Stimulated activated CD8-positive, alpha-beta memory T cell treated with anti-CD3 and anti-CD28 coated beads, Interleukin-2, amount 100 ng/mL, for 48 hours (primary cell): ENCODE results near the gene TBC1D16.

ENCODE experiments used
- DNase-seq, 2 donors: peaks; one replicate each; pipeline ENCODE4 v3.0.0-alpha.2; 2020; ENCODE audit warnings: low read depth in 2 of 2

TBC1D16 gene

DNA sequence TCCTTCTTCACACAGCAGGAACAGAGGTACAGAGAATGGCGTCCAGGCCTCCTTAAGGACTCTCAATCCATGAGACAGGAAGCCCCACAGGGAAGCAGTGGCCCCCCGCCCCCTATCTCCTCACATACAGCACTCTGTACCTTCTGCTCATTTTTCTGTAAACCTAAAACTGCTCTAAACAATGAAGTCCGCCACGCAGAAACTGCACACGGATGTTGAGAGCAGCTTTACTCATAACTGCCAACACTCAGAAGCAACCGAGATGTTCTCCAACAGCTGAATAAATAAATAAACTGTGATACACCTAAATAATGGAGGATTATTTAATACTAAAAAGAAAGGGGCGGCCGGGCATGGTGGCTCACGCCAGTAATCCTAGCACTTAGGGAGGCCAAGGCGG, 9.9 kb downstream of the TBC1D16 start:
- DNase-seq: no peak

DNA sequence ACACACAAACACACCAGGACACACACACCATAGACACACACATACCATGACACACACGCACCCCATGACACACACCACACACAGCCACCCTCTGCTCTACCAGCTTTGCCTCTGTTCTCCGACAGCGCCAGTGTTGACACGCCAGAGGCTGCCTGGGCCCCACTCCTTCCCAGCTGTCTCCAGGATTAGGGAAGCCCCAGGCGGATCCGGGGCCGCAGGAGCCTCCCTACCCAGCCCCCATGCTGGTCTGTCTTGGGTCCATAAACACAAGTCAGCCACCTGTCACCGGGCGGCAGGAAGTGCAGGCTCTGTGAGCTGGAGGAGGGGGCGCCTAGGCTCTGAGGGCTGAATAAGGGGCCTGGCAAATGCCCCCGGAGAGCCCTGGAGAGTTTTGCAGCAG, 10.5 kb downstream of the TBC1D16 start:
- DNase-seq: no peak

DNA sequence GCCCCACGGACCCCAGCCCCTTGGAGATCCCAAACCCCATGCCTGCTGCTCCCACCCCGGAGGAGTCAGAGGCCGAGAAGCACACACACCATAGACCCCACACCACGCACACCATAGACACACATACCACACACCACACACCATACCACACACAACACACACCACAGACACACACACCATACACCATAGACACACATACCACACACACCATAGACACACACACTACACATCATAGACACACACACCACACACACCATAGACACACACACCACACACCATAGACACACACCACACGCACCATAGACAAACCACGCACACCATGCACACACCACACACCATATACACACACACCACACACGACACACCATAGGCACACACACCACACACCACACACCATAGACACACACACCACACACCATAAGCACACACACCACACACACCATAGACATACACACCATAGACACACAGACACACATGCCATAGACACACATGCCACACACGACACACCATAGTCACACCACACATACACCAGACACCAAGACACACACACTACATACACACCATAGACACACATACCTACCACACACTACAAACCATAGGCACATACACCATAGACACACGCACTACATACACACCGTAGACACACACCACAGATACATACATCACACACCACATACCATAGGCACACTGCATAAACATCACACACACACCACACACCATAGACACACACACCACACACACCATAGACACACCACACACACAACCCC, 11.3 kb downstream of the TBC1D16 start:
- no peak for DNase-seq

DNA sequence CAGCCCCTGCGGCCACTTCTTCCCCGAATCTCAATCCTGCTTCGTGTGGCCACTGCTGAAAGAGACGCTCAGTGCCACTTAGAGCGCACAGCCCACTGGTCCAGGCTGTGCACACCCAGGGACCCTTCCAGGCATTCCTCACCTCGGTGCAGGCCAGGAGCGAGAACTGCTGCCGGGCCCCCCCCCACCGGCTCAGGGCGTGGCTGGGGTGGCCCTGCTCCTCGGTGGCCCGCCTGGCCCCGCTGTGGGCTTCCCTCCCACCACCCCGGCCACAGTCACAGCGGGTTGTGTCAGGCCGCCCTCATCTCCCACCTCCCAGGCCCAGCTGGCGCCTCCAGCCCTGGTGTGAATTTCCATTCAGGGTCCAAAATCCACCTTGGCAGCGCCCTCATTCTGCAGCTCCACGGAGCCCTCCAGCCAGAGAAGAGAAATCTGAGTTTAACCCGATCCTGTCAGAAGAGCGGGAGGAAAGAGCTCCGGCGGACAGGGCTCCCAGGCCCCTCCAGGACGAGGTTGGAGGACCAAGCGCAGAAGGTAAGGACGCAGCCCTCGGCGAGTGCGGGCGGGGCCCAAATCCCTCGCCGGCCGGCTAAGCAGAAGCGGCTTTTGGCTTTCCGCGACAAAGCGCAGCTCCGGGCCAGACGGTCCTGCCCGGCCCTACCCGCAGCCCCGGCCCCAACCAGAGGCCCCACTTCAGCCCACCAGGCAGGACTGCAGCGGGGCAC, 12.0 kb downstream of the TBC1D16 start:
- DNase-seq: no peak

DNA sequence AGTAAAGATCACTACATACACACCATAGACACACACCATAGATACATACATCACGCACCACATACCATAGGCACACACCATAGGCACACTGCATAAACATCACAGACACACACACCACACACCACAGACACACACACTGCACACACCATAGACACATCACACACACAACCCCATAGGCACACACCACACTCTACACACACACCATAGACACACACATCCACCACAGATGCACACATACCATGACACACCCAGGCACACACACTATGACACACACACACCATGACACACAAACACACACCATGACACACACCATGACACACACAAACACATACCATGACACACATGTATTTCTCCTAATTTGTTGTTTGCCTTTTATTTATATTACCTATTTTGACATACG, 14.1 kb downstream of the TBC1D16 start:
- DNase-seq: no peak

DNA sequence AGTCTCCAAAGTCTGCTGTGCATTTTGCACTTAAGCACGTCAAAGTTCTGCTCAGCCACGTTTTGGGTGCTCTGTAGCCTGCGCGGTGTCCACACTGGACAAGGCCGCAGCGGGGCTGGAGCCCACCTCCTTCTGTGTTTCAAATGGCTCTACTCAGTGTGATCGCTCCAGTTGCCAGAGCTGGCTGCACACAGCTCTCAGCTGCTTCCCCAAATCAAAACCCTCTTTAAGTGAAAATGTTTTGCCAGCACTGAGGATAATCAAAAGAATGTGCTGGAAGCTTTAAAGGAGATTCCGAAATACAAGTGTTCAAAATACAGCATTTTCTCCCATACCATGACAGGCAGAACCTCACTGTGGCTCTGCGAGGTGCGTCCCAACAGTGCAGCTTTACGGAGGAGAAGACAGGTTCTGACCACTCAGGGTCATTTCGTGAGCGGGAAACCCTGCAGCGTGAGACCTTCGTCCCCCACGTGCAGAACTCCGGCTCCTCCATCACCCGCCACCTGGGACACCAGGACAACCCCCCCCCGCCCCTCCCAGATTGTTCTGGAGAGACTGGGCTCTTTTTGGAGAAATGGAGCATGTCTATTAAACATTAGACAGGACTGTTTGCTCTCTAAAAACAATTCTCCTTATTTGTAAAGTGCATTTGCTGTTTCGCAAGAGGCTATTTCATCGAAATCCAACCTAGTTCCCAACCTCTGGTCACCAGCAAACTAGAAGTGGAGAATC, 16.6 kb downstream of the TBC1D16 start:
- DNase-seq: no peak

DNA sequence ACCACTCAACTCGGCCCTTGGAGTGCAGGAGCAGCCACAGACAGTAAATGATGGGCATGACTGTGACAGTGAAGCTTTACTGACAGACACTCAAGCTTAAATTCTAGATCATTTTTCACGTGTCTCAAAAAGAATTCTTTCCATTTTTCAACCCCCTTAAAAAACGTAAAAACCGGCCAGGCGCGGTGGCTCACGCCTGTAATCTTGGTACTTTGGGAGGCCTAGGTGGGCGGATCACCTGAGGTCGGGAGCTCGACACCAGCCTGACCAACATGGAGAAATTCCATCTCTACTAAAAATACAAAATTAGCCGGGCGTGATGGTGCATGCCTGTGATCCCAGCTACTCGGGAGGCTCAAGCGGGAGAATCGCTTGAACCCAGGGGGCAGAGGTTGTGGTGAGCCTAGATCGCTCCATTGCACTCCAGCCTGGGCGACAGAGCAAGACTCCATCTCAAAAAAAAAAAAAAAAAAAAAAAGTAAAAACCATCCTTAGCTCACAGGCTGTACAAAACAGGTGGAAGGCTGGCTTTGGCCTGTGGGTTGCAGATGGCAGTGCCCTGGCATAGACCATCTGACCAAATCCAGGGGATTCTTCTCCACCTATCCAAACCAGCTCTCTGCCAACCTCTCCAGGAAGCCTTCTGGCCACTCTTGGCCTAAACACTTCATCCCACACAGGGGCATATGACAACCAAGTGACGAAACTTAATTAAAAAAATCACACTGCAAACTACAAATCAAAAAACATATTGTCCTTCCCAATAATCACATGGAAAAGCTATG, 18.3 kb downstream of the TBC1D16 start:
- no peak for DNase-seq

DNA sequence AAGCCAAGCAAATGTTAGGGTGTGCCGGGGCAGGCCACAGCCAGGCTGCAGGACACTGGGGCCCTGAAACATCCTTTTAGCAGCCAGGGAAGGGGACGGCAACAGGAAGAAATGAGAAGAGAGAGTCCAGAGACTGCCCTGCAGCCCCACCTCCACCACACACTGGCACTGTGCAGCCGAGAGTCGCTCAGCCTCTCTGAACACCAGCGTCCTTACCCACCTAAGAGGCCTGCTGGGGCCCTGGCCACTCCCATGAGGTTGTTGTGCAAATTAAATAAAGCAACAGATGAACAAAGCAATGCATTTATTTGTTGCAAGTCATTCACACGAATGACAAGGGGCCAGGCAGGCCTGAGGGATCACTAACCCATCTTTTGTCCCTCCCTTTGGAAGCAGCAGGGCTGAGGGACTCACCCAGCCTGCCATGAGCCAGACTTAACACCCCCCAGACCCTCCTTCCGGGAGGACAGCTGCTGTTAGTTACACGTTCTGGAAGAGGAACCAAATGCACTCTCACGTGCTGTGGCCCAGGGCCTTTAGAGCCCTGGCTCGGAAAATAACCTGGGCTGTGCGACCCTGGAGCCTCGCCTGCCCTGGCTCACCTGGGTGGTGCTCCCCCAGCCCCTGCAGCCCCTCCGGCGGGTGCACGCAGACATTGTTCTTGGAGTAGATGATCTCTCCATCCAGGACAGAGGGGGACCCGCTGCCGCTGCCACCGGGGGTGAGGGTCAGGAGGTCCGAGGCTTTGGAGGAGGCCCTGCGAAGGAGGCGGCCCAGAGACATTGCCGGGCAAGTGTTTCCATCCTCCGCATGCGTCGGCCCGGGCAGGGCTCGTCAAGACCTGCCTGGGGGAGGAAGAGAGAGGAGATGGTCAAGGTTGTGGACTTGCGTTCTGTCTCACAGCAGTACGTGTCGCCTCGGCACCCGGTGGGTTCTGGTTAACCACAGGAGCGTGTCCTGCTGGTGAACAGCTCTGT, 22.6 kb downstream of the TBC1D16 start:
- DNase-seq: no peak

DNA sequence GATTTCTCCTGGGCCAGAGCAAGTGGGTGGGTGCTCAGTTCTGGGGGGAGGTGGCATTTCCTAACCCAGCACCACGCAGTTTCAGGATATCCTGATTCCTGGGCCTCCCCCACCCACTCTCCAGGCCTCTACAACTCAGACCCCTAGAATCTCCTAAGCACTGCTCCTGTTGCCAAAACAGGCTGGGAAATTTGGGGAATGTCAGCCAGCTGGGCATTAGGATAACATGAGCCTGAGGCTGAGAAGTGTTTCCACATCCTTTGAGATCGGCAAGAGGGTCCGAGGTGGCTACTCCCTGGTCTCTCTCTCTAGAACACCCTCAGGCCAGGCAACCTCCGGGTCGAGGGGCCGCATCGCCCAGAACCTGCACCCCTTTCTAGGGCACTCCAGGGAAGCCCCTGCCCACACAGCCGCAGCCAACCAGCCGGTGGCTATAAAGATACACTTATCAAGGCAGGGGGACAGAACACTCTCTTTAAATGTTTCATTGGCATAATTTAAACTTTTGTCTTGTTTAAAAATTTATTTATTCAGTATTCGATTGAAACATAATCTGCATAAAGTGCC, 23.6 kb downstream of the TBC1D16 start:
- no peak for DNase-seq

DNA sequence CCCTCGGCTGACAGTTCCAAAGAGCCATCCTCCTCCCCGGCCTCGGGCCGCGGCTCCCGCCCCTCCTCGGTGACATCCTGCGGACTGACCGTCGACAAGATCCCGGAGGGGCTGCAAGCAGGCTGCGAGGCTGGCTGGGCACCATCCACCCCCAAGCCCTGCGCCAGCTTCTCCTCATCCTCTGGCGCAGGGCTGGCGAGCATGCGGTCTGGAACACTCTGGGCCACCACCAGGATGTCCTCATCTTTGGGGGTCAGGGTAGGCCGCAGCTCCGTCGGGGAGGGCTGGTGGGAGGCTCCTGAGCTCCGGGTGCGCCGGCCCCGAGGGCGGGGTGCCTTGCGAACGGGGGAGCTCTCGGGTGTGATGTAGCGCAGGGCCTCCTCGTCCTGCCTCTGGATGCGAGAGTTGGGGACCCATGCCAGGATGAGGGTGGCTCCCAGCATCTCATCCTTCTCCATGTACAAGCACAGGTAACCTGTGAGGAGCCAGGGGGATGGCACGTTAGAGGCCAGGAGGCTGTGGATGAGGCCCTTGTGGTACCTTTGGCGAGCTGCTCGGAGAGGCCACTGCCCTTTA, 25.3 kb downstream of the TBC1D16 start:
- no peak for DNase-seq

DNA sequence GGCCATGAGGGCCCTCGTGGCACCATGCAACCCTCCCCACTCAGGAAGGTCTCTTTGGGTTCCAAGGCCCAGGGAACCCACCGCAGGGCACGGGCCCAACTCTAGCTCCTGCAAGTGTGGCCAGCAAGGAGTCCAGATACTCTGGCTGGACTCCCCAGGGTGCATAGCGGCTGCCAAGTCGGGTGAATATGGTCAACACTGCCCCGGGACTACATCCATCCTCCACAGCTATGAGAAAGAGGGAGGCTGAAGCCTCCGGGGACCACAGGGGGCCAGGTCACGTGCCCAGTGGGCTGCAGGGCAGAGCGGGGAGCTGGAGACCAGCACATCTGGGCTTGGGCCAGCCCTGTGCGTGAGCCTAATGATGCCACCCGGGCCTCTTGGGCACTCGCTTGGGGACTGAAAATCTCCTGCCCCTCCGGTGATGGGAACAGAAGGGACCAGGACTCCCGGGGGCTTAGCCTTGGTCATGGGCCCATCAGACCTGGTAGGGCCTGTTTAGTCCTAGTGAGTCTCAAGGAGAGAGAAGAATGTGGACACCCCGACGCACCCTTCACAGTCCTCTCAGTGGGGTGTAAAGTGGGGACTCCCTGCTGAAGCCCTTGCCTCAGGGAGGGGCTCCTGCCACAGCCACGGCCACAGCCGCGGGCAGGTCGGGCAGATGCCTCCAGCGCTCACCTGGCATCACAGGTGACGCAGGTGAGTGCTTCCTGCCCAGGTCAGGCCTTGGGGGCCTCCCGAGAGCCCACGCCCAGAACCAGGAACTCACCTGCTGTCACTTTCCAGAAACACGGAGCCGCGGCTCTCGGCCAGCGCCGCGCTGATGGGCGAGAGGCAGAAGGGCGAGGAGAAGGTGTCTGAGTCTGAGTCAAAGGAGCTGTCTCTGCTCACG, 26.0 kb downstream of the TBC1D16 start:
- DNase-seq: no peak

DNA sequence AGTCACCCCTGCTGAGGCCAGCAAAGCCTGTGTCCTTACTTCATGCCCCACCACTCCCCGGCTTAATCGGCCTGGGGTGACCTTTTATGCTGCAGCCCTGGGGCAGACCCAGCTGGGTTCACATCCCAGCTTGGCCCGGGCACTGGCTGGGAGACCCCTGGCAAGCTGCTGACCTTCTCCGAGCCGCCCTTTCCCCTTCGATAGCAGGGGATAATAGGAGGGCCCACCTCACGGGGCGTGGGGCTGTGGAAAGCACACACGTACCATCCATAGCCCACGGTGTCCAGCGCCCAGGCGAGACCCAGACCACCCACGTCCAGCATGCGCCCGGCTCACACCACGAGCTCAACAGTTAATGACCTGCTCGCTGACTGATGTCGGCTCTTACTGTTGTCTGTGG, 26.8 kb downstream of the TBC1D16 start:
- no peak for DNase-seq

DNA sequence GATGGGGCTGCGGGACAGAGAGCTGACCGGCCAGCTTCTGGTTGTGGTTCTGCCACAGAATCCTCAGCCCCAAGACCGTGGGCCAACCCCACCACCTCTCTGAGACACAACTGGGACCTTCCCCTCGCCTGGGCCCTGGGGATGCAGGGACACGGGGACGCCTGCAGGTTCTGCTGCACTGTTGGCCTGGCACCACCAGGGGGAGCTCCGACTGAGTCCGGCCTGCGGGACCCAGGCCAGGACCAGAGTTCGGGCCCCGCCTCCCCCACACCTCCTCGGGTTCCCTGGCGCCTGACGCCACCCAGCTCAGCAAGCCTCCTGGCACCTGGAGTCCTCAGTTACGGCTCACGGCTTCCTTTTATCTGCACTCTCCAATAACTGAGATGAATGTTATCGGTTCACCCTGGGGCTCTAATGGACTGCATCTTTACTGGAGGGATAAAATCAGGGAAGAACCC, 27.3 kb downstream of the TBC1D16 start:
- peak; percentile 77 to 81 for DNase-seq

DNA sequence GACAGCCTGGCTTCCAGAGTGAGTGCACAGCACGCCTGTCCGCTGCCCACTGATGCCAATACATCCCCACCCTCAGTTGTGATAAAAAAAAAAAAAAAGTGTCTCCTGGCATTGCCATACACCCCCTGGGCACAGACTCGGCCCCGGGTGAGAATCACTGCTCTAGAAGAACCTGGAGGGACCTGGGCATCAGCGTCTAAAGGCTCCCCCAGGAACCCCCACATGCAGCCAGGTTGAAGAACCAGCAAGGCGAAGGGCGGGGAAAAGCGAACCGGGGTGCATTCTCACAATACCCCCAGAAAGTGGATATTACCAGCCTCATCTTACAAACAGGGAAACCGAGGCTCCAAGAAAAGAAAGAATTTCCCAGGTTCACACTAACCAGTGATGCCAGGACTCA, 27.7 kb downstream of the TBC1D16 start:
- DNase-seq: no peak

DNA sequence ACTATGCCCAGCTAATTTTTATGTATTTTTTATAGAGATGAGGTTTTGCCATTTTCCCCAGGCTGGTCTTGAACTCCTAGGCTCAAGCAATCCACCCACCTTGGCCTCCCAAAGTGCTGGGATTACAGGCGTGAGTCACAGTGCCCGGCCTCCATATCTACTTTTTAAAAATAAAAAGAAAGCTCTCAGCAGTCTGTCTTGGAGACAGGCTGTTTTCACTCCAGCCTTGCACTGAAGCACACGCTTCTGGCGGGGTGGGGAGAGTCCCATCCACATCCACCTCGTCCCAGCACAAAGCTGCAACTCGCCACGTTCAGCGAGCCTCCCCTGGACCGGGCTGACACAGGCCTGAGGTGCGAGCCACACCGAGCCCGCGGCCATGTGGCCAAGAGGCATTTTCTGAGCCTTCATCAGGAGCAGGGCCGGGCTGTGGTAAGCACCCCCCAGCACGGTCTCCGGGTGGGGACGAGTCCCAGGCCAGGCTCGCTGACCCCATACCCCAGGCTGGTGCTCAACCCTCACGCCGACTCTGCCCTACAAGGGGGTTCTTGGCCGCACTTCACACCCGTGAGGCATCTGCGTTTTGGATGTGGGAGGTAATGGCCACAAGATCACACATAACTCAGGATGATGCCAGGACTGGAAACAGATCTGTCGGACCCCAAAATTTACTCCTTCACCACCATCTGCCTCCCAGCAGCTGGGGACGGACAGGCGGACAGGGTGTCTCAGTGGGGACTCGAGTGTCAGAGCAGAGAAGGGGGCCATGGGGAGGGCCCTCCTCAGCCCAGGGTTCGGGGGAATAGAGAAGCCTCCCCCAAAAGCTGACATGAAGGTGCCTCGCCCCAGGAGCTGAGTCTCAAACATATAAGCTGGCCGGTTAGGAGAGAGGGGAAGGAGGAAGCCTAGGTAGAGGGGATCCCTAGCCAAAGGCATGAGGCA, 28.6 kb downstream of the TBC1D16 start:
- no peak for DNase-seq

DNA sequence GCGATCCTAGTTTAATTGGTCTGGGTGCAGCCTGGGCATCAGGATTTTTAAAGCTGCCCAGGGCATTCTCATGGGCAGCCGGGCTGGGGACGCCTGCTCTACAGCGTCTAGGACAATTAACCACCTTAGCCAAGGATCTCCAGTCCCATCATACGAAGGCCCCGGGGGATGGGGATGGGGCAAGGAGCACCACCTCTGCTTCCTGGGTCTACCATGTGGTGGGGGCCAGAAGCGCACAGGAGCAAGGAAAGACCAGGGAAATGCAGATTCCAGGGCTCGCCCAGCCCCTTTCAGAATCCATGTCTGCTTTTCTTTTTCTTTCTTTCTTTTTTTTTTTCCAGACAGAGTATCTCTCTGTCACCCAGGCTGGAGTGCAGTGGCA, 29.3 kb downstream of the TBC1D16 start:
- DNase-seq: no peak
